Measurements from ENCODE around the gene FBN1.

DNA sequence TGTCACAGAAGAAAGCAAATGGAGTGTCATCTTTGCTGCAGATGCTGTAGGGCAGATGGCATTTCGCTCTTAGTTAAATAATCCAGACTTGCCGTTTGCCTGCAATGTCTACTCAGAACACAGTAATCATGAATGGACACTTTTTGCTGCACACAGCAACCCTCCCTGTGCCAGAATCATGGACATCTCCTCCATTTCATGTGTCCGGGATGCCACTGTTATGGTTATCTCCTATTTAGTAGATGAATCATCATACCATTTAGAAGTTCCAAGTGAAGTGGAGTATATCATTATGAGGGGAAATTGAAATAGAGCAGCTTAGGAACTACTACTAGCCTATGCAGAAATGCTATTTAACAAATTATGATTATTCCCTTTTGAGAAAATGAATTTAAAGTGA lies 195.8 kb downstream of the FBN1 start:
- TF ChIP-seq, protein P1, sequence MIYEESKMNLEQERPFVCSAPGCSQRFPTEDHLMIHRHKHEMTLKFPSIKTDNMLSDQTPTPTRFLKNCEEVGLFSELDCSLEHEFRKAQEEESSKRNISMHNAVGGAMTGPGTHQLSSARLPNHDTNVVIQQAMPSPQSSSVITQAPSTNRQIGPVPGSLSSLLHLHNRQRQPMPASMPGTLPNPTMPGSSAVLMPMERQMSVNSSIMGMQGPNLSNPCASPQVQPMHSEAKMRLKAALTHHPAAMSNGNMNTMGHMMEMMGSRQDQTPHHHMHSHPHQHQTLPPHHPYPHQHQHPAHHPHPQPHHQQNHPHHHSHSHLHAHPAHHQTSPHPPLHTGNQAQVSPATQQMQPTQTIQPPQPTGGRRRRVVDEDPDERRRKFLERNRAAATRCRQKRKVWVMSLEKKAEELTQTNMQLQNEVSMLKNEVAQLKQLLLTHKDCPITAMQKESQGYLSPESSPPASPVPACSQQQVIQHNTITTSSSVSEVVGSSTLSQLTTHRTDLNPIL (CRISPR knock-in tag; IDR thresholded peaks at IDR 0.05; ENCODE audit: low read depth), result no peak
- TF ChIP-seq TCF4 (CRISPR knock-in tag; IDR thresholded peaks at IDR 0.05; ENCODE audit: borderline replicate concordance), result no peak
- TF ChIP-seq OSR1 (CRISPR knock-in tag; IDR thresholded peaks at IDR 0.05), result no peak
- TF ChIP-seq PATZ1 (CRISPR knock-in tag; IDR thresholded peaks at IDR 0.05; ENCODE audit: borderline replicate concordance), result no peak
- no peak for TF ChIP-seq ZFP3 (CRISPR knock-in tag; IDR thresholded peaks at IDR 0.05)
- 0 out of 2 replicates have a peak, but pooled peaks have one; percentile 34 for TF ChIP-seq SNAI2 (CRISPR knock-in tag; IDR thresholded peaks at IDR 0.05)
- TF ChIP-seq CSDC2 (CRISPR knock-in tag; IDR thresholded peaks at IDR 0.05), result no peak
- no peak for TF ChIP-seq ARNTL (CRISPR knock-in tag; IDR thresholded peaks at IDR 0.05; ENCODE audit: borderline replicate concordance, low read depth)
- TF ChIP-seq ZNF8 (CRISPR knock-in tag; IDR thresholded peaks at IDR 0.05), result no peak
- TF ChIP-seq CSRNP3 (CRISPR knock-in tag; IDR thresholded peaks at IDR 0.05), result no peak
